ENCODE results near the gene ACACA. TPM values are rescaled to one million over a fixed set of nuclear protein-coding genes. Genes with fewer than 3 reads are reported as not detected.

The ACACA gene
- total and polyA plus RNA-seq, 9 of the 15 experiments (the other 6 are each of a cell fraction or from before 2014, with no cell fraction given) = 35.9 to 135 (median 88.4) TPM

DNA sequence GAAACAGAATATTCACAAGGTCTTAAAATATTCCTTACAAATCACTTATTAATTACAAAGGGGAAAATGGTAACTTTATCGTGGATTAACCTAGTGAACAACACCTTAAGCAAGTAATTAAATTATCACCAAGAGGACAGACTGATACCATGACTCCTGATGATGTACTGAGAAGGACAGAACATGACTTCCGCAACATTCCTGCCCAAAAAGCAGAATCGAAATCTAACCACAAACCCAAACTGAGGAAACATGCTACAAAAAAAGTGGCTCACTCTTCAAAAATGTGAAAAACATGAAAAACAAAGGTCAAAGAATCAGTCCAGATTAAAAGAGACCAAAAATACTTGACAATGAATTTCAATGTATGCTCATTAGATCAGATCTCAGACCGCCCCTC, 306.4 kb downstream of the ACACA start:
- in situ Hi-C loops (cut with MboI) = no loop called here
- intact Hi-C loops (cut with micrococcal nuclease) = no loop called here

DNA sequence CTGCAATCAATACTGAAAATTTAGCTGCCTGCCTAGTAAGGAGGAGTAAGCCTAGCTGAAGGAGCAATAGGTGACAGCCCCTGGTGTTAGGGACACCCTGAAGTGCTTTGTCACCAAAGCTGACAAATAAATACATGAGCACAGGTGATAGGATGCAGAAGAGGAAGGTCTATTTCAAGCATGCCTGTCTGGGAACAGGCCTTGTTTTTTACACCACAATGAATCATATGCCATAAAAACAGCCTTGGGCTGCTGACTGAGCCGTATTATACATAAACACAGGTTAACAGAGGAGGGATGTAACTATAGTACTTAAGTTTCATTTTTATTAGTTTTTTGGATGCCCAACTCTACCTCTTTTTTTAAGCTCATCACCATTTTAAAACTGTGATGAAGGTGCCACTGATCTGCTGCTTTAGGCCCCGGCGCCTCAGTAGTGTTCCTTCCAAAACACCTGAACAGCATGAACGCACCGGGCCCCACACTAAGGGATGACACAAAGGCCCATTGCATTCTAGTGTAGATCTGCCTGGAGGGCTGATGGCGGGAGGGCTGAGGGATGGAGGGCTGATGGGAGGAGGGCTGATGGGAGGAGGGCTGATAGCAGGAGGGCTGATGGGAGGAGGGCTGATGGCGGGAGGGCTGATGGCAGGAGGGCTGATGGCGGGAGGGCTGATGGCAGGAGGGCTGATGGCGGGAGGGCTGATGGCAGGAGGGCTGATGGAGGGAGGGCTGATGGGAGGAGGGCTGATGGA, 307.5 kb downstream of the ACACA start:
- Histone ChIP-seq H3K9me1 (ENCODE audit: control insufficient read depth, insufficient read depth, low read length) (no peaks in the 10 kb centered on the region), H2AFZ (ENCODE audit: low read depth, low read length) (no peak overlapping the region), H3K4me1 (replicated peaks in 1 of 2; ENCODE audit: control insufficient read depth in 2 of 2, insufficient read depth in 2 of 2, low read length in 2 of 2) (no peaks in the 10 kb centered on the region), H3K79me2 (ENCODE audit: control insufficient read depth, insufficient read depth, low read length) (no peaks in the 10 kb centered on the region), H3K4me2 (ENCODE audit: insufficient read depth, low read length) (no peak overlapping the region), H3K27me3 (ENCODE audit: control insufficient read depth in 2 of 2, insufficient read depth in 2 of 2, low read length in 2 of 2) (no peaks in the 10 kb centered on the region), H3K9ac (ENCODE audit: insufficient read depth in 1 of 2, low read depth in 2 of 2, low read length in 2 of 2) (no peak overlapping the region), H3K4me3 (no peak overlapping the region), H3K27ac (ENCODE audit: extremely low read depth, low read depth, low read length) (no peak overlapping the region), H3K9me3 (replicated peaks; ENCODE audit: control insufficient read depth, insufficient read depth, low read depth, low read length) (no peaks in the 10 kb centered on the region), H3K36me3 (ENCODE audit: control insufficient read depth, insufficient read depth, low read length) (peaks cover 91% of the 10 kb centered on the region), H4K20me1 (replicated peaks; ENCODE audit: control insufficient read depth, insufficient read depth, low read length) (no peaks in the 10 kb centered on the region)
- in situ Hi-C loops (cut with MboI) (no loop called here), intact Hi-C loops (cut with micrococcal nuclease) (no loop called here)
- ChIA-PET CTCF (ENCODE audit: low intra/inter-chr PET ratio) (no interaction called here), POLR2A (interaction anchor here (1.1 to 1.2 kb wide), 2 partner anchors 17 to 20 kb away, joined by 3 to 5 read pairs; no protein-coding TSS in a partner anchor)
- BruUV-seq (replicated peaks) = no TSS peak
- FAIRE-seq (no peak), DNase-seq (ENCODE audit: extremely low read depth in 1 of 4, low spot score in 3 of 4) (no peak), ATAC-seq (no peak)
- WGBS (ENCODE audit: insufficient coverage, low coverage, missing lambda C conversion rate) = 94% methylated on average over 7 of the region's 9 CpGs
- TF ChIP-seq SMAD4 (CRISPR knock-in tag; conservative IDR thresholded peaks at IDR 0.05) = no peak
- no peak for TF ChIP-seq ZNF507 (tag; conservative IDR thresholded peaks at IDR 0.05)

More for the DNA sequence above, 306.4 kb downstream of the ACACA start:
- no TSS peak for BruUV-seq (replicated peaks)
- no peak overlapping the region for H2AFZ ChIP-seq (ENCODE audit: low read depth, low read length)
- peaks cover 90% of the 10 kb centered on the region for H3K36me3 ChIP-seq (ENCODE audit: control insufficient read depth, insufficient read depth, low read length)
- no peaks in the 10 kb centered on the region for H3K9me3 ChIP-seq (replicated peaks; ENCODE audit: control insufficient read depth, insufficient read depth, low read depth, low read length)
- H3K27me3 ChIP-seq (ENCODE audit: control insufficient read depth in 2 of 2, insufficient read depth in 2 of 2, low read length in 2 of 2) = no peaks in the 10 kb centered on the region
- FAIRE-seq = no peak
- no peak overlapping the region for H3K27ac ChIP-seq (ENCODE audit: extremely low read depth, low read depth, low read length)
- H4K20me1 ChIP-seq (replicated peaks; ENCODE audit: control insufficient read depth, insufficient read depth, low read length) = no peaks in the 10 kb centered on the region
- no peaks in the 10 kb centered on the region for H3K4me1 ChIP-seq (replicated peaks in 1 of 2; ENCODE audit: control insufficient read depth in 2 of 2, insufficient read depth in 2 of 2, low read length in 2 of 2)
- H3K9me1 ChIP-seq (ENCODE audit: control insufficient read depth, insufficient read depth, low read length) = no peaks in the 10 kb centered on the region
- 98% methylated on average over 4 of the region's 4 CpGs for WGBS (ENCODE audit: insufficient coverage, low coverage, missing lambda C conversion rate)
- no peak overlapping the region for H3K4me3 ChIP-seq
- POLR2A ChIA-PET = interaction anchor here (0.6 kb wide), 1 partner anchor 481 kb away, joined by 5 read pairs; no protein-coding TSS in a partner anchor
- H3K9ac ChIP-seq (ENCODE audit: insufficient read depth in 1 of 2, low read depth in 2 of 2, low read length in 2 of 2) = no peak overlapping the region
- H3K4me2 ChIP-seq (ENCODE audit: insufficient read depth, low read length) = no peak overlapping the region
- ATAC-seq = no peak
- TF ChIP-seq, protein P1, sequence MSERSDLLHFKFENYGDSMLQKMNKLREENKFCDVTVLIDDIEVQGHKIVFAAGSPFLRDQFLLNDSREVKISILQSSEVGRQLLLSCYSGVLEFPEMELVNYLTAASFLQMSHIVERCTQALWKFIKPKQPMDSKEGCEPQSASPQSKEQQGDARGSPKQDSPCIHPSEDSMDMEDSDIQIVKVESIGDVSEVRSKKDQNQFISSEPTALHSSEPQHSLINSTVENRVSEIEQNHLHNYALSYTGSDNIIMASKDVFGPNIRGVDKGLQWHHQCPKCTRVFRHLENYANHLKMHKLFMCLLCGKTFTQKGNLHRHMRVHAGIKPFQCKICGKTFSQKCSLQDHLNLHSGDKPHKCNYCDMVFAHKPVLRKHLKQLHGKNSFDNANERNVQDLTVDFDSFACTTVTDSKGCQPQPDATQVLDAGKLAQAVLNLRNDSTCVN (CRISPR knock-in tag; IDR thresholded peaks at IDR 0.05) = no peak
- CTCF ChIA-PET (ENCODE audit: low intra/inter-chr PET ratio) = no interaction called here
- no peak for DNase-seq (ENCODE audit: extremely low read depth in 1 of 4, low spot score in 3 of 4)
- H3K79me2 ChIP-seq (ENCODE audit: control insufficient read depth, insufficient read depth, low read length) = no peaks in the 10 kb centered on the region

All from K562 (cell line).